ENCODE data around the gene SLC6A8.

- TF ChIP-seq CTCF (IDR thresholded peaks at IDR 0.05) (no peak), POLR2A (IDR thresholded peaks at IDR 0.05) (no peak)
Observed at GRCh38 chrX:153731117-153731844, 43.6 kb downstream of the SLC6A8 start.
